Glomerular endothelial cell (primary cell): Measurements from ENCODE around the gene MICAL2. TPM values are rescaled to one million over a fixed set of nuclear protein-coding genes. Genes with fewer than 3 reads are reported as not detected.

Experiments
- DNase-seq: peaks from one replicate; pipeline ENCODE4 v3.0.0-alpha.2; 2011; ENCODE audit warnings: low read depth, low spot score; ENCODE audit errors: extremely low read depth
- total RNA-seq: library from RNA; depleted of rRNA; stranded (reverse); fragments of >200 nt; gene quantifications from 2 replicates; pipeline ENCODE4 v1.2.3, GENCODE V29; 2015

Gene MICAL2
- total RNA-seq, 1 donor from 2014 or later = 252 TPM

GRCh38 chr11:12150831-12151382, 40.5 kb downstream of the MICAL2 start:
- no peak for DNase-seq

- DNase-seq = no peak
These were observed 41.9 kb downstream of the MICAL2 start for GRCh38 chr11:12152321-12152720.

DNA sequence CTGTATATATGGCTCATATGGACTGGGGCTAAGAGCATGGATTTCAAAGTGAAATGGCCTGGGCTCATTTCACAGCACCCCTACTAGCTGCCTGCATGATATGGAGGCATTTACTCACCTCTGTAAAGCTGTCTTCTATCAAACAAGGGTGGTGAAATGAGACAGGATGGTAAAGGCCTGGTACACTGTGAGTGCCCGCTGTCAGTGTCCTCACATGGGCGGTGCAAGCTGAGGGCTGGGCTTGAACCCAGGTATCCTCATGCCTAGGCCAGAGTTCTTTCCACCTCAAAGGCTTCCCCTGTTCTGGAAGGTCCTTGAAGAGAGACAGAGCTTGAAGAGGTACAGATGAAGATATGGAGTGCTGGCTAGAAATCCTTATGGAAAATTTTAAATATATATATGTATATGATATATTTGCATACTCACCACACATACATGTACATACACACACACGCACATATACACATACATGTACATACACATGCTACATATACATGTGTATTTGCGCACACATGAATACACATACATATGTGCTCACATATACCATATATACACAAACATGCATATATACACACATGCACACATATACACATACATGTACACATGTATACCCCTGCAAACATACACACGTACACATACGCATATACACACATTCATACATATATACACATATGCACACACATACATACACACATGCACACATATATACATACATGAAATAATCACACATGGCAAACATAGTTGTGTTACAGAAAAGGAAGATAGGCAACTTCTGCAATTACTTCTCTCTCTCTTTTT, 44.7 kb downstream of the MICAL2 start:
- no peak for DNase-seq

DNA sequence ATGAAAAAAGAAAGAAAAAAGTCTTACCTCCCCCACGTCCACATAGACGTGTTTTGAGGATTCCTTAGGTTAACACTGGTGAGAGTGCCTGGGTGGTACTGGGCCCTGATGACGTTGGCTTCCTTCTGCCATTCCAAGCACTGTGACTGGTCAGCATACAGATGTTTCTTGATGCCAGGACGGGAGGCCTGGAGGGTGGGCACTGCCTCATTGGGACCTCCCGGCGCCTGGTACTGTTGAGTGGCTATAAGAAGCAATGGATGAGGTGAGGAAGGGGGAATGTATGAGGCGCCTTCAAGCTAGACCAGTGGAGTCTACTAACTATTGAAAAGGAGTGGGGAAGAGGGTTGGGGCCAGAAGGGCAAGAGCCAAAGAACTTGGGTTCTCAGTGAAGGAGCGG, 45.3 kb downstream of the MICAL2 start:
- no peak for DNase-seq

DNA sequence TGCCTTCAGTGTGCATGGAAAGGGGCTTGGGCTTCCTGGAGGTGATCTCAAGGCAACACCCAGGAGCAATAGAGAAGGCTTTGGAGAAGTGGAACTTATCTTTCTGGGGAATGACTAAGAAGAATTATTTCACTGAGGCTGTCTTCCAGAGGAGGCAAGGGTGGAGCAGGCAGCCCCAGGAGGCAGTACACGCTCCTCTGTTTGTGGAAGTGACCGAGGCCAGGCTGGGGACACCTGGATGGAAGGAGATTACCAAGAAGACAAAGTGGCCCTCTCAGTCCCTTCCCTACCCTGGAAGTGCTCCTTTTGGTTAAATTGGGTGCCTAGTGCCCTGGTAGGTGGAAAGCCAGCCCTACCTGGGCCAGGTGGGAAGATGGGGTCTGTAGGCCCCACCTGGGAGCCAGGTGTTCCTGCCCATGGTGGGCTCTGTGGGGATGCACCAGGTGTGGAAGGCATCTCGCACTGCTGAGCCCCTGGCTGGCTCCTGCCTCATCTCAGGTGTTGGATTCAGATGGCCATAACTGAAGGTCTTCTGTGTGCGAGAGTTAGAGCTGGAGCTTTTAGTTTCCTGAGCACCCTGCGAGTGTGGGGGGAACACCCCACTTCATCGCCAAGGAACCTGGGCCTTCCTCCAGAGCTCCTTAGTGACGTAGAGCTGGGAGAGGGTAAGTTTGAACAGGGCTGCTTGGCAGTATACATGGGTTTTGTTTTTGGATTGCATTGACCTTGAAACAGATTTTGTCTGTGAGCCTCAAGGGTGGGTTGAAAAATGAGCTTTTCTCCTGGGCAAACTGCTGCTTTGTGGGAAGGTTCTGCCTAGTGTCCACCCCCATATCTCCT, 46.1 kb downstream of the MICAL2 start:
- no peak for DNase-seq

DNA sequence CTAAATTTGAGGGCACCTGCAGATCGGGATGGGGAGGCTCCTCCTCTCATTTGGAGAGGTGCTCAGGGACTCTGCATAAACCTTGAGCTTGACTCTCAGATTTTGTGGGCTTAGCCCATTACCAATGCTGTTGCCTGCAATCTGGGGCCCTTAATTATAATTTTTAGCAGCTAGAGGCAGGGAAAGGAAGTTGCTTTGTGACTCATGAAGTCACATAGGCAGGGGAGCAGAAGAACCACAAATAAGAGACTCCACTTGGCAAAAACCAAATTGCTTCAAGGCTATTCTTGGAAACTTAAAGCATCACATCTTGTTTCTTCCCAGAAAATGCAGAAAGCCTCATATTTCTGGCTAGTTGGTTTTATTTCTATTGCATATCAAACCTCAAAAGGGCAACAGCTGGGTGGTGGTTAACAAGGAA, 46.9 kb downstream of the MICAL2 start:
- DNase-seq = no peak

GRCh38 chr11:12158909-12159308, 48.5 kb downstream of the MICAL2 start:
- DNase-seq = no peak

- no peak for DNase-seq
These were observed 49.1 kb downstream of the MICAL2 start for GRCh38 chr11:12159351-12160099.

DNA sequence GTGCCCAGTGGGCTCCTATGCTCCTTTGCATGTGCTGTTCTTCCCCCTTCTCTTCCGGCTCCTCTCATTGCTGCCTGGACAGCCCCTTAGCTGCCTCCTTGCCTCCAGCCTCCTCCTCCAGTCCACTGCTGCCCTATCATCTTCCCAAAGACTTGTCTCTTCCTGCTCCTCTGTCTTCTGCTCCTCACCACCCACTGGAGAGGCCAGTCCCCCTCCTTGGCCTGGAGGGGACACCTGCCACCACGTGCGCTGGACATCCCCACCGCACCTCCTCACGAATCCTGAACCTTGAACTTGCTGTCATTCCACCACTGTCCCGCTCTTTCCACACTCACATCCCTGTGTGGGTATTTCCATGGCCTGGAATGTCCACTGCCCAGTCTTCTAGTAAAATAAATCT, 49.8 kb downstream of the MICAL2 start:
- DNase-seq = no peak

DNA sequence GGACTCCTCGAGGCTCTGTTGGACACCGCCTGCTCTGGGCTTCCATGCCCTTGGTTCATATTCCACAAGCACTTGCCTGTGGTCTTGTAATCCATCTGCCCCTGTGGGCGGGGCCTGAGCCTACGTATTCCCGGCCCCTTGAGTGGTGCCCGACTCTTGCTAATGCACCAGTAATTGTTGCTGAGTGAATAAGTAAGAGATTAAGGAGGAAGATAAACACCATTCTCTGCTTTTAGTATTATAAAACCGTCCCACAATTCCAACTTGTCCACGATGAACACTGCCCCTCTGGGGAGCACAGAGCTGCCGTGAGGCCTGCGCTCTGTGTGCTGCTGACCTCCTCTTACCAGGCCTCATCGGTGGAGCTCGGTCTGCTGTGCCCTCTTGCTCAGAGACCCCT, 50.3 kb downstream of the MICAL2 start:
- DNase-seq = no peak

- no peak for DNase-seq
These were observed 50.7 kb downstream of the MICAL2 start for GRCh38 chr11:12161137-12161536.

DNA sequence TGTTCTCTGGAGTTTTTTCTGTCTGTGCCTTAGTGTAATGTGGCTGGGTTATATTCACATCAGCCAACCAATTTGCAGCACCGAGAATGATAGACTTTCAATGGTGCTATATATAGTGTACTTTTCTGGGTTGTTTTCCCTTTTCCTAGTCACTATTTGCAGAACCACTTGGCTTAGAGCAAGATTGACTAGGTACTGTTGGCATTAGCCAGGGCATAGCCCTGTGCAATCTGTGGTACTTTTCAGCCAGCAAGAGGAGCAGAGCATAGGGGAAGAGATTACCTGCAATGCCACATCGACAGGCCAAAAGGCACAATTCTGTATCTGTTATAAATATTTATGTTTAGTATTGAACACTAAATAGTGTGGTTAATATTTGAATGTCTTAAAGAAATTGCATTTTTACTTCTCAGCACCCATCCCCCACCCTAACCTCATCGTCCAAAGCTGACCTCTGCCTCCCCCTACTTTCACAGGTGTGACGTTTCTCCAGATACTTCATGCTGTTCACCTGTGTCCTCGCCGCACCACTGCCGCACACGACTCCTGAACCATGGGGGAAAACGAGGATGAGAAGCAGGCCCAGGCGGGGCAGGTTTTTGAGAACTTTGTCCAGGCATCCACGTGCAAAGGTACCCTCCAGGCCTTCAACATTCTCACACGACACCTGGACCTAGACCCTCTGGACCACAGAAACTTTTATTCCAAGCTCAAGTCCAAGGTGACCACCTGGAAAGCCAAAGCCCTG, 51.4 kb downstream of the MICAL2 start:
- no peak for DNase-seq

DNA sequence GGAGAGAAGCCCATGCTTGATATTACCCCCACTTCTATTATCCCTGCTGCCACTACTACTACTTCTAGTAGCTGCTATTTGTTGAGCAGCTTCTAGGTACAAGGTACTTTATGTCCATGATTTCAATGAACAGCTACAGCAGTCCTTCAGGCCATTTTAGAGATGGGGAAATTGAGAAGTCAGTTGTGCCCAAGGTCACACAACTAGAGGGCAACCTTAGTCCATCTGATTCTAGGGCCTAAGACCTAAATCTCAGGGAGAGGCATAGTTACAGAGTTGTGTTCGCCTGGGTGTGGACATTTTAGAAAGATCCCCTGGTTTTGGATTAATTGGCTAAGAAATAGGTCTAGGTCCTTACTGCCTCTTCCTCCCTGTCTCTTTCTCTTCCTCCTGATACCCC, 52.3 kb downstream of the MICAL2 start:
- no peak for DNase-seq

GRCh38 chr11:12163181-12163941, 53.0 kb downstream of the MICAL2 start:
- DNase-seq = no peak

DNA sequence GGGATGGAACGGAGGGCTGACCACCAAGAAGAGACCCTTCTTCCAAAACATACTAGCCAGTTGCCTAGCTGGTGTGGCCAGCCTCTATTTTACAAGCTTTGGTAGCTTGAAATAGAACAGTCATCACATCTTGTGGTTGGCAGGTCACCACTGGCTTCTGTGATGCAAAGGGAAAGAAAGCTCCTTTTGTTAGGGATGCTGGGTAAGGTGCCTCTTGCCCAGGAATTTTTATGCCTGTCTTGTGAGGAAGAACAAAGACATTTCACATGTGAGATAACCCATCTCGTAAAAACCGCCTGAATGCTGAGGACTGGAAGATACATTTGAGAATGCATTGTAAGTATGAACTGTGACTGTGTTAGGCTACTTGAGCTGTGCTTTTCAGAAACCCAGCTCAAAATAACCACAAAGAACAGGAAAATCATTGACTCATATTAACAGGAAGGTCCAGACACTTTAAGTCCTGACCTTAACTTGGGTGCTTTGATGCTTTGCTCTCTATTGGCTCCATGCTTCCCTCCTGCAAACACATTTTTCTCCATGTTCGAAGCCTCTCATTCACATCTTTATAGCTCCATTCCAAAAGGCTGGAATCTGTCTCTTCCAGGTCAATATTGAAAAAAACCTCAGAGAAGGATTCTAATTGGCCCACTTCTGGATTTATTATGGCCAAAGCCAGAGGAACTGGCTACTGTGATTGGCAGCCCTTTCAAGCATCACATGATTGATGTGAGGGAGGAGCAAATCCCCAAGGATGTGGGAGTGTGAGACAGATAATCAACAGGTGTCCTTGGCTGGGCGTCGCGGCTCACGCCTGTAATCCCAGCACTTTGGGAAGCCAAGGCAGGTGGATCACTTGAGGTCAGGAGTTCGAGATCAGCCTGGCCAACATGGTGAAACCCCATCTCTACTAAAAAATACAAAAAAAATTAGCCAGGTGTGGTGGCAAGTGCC, 53.9 kb downstream of the MICAL2 start:
- DNase-seq = no peak

DNA sequence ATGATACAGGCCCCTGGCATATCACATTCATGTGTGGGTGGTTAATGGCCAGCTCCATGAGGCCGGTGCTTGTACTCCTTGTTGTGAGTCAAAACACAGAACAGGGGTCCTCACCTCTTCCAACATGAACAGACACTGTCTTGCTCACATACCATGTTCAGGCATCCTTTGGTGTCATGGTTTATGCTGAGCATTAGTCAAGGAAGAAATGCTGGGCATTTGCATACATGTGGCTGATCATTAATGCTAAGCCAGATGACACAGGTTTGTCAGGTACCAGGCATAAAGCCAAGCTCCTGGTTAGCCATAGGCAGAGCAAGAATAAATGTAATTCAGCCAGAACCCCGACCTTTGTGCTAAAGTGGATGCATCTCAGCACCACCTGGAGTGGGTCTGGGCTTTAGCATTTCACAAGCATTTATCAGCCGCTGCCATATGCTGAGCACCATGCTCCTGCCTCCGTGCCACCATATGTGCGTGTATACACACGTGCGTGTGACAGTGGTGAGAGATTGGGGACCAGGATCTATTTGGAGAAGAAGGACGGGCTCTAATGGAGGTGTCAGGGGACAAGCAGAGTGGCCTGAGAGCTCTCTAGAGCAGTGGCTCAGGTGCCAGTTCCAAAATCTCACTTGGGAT, 55.0 kb downstream of the MICAL2 start:
- DNase-seq = no peak

DNA sequence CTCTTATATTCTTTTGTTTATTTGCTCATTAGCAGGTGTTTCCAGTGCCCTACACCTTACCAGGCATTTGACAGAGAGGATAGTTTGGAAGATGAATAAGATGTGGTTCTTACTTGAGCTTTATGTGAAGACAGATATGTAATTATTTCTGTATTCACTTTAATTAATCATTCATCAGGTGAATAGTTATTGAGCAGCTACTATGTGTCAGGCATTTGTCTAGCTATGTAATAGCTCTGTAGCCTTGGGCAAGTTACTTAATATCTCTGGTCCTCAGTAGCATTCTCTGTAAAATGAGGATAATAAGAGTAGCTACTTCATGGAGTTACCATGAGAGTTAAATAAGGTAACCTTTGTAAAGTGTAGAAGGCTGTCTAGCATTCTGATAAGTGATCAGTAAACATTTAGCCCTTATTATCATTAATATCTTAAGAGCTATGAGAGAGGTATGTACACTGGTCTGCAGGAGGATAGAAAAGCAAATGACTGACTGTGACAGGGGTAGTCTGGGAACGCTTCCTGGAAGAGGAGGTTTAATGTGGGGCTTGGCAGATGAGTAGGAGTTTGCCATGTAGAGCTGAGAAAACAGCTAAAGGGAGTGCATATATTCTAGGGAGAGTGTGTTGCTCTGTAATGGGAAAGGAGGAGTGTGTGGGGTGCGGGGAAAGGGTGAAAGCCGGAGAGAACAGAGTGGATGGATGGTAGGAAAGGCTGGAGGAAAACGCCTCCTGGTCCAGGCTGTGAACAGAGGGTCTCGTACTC, 56.1 kb downstream of the MICAL2 start:
- no peak for DNase-seq
